C4-2B (cell line): ENCODE data around the gene ARID5B.

Source experiments
- CTCF ChIP-seq: fragments of 450-650 bp; conservative IDR thresholded peaks from 2 replicates; pipeline ENCODE4 v1.5.1; 2017; ENCODE audit warnings: mild to moderate bottlenecking
- ZFX ChIP-seq: fragments of 450-650 bp; IDR thresholded peaks from 2 replicates; pipeline ENCODE4 v1.6.1; 2017

DNA sequence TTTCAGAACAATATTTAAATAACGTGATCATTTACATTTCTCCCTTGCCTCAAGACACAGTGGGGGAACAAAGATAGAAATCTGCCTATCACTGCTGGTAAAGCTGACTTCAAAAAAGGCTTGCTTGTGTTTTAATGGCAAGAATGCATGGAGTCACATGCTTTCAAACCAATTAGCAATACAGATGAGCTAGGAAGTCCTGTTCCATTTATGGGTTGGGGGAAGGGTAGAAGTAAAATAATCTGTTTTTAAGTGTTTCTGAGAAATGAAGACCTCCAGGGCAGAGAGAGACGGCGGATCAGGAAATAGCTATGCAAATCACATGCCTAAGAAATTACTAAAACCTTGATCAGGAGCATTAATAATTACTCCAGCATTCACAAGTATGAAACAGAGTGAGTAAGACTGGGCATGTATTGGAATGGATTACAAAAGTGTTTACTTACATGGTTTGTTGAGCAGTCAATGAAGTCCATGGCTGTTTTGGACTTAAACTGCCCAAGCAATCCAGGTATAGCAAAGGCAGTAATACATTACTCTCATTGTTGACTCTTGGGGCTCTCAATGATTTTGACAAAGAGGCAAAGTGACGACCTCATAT lies 142.0 kb downstream of the ARID5B start:
- TF ChIP-seq CTCF (no peak), ZFX (no peak)
